Stimulated activated CD4-positive, alpha-beta T cell treated with anti-CD3 and anti-CD28 coated beads, Interleukin-1b, Interleukin-23, amount 100 ng/mL, for 48 hours (primary cell): Measurements from ENCODE around the gene AP2B1.
"Not testable (repeated sequence)": the region's sequence is repeated elsewhere in the genome, so short reads cannot be mapped to it uniquely, and the experiment has no call there.

Experiments
- DNase-seq: peaks from one replicate; pipeline ENCODE4 v3.0.0-alpha.2; 2020

Gene AP2B1

DNA sequence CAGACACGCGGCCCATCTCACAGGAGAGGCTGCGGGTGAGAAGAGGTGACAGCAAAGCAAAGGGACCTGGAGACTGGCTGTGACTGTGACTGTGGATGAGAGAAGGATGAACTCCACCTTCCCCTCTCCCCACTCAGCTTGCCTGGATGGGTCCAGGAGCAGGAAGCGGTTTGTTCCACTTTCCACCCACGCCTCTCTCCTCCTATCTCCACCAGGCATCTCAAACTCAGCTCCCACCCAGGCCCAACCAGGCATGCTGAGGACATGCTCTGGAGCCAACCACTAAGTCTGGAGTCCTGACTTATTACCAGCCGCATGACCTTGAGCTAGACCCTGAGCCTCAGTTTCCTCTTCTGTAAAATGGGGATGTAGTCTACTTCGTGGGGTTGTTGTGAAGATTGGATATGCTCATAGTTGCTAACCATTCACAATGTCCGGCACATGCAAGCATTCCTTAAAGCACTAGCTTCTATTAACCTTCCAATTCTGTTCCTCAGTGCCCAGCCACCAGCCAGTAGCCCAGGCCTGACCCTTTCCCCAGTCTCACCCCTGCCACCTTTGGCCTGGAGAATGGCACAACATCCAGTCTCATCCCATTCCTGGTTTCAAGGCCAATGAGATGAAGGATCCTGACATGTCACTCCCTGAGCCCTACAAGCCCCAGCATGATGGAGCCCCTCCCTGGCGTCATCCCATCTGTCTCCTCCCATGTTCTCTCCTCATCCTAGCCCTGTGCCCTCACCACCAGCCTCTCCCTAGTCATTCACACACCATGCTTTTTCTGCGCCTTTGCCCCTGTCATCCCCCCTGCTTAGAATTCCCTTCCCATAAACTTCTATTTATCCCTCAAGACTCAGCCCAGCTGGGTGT lies 163.6 kb downstream of the AP2B1 start:
- no peak for DNase-seq

DNA sequence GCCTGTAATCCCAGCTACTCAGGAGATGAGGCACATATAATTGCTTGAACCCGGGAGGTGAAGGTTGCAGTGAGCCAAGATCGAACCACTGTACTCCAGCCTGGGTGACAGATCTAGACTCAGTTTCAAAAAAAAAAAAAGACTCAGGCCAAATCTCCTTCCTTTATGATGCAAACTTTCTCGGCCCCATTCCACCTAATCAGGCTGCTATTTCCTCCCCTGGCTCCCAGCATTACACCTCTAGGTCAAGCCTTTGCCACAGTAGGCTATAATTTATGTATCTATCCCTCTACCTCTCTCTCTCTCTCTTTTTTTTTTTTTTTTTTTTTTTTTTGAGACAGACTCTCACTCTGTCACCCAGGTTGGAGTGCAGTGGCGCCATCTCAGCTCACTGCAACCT lies 164.4 kb downstream of the AP2B1 start:
- not testable (repeated sequence) for DNase-seq

DNA sequence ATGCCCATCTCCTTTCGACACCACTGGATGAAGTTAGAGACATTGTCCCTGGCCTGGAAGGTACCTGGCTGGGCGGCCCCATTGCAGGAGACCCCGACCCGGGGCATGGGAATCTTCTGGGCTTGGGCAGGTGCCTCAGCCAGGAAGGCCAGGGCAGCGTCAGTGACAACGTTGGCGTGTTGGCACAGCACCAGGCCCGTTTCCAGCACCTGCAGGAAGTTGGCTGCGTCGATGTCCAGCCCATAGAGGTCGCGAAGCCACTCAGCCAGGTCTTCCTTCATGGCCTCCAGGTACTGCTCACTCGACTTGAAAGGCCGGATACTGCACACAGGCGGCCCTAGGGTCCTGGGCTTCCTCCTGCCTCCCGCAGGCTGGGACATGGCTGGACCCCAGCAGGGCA lies 165.3 kb downstream of the AP2B1 start:
- no peak for DNase-seq

DNA sequence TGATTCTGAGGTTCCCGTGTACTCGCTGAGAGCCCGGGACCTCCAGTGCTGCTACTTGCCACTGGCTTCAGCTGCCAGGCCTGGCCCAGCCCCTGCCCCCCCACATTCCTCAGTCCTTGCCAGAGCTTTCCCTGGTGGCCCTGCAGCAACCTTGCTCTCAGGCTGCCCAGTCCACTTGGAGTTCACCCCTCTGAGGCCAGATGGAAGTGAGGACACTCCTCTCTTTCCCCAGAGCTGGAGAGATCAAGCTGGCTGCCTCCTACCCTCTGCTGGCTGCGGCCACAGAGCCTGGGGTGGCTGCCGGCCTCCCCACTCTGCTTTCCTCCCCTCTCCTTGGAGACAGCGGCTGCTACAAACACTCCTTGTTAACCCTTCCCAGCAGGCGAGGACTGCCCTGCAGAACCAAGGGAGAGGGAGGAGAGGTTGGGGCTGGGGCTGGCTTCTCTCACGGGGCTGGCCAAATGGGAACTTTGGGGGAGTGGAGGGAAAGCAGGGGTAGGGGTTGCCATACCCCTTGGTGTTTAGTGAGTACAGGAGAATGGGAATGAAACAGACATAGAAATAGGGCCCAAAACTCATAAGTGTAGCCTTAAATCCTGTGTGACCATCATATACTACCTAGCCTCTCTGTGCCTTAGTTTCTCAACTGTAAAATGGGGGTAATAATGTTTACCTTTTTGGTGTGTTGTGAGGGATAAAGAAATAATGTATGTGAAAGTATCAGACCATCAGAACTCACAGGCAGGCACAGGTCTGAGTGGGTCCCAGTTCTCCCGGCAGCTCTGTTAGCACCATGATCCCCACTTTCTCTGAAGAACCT lies 166.0 kb downstream of the AP2B1 start, which contains the start of gene GAS2L2:
Gene GAS2L2, minus strand, starts transcription at position 295 of the 820 bp plus-strand sequence. CDS start 389 bp downstream, outside the sequence.
- DNase-seq, result no peak

DNA sequence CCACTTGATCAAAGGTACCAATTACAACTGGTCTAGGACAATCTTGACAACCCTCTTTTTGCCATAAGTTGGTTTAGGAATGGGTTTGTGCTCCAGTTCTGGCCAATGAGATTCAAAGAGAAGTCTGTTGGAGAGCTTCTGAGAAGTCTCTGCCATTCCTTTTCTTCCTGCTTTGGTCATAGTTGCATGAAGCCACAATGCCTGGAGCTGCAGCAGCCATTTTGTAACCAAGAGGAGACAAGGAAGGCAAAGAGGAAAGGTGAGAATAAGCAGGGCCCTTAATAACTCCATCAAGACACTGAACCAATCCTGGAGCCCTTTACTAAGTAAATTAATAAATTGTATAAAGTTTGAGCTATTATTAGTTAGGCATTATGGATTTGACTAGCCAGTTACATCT lies 170.1 kb downstream of the AP2B1 start:
- DNase-seq, result no peak

DNA sequence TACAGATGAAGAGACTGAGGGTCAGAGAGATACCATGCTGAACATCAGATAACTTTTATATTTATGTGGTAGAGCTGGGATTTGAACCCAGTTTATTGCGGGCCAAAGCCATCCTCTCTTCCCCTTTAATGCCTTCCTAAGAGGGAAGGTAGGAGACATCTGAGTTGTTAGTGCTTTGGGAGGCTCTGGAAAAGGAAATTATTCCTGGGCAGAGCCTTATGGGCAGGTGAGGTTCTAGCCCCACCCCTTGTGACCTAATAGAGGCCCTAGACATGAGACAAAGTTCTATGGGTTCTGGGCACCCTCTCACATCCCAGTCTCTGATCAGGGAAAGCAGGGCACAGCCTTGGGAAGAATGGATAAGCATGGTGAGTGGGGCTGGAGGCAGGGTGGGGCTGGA lies 173.5 kb downstream of the AP2B1 start, which contains the start of gene C17orf50:
Gene C17orf50, plus strand, starts transcription at position 301 of the 400 bp plus-strand sequence. Its CDS starts 55 bp downstream, at position 356.
- DNase-seq, result no peak

DNA sequence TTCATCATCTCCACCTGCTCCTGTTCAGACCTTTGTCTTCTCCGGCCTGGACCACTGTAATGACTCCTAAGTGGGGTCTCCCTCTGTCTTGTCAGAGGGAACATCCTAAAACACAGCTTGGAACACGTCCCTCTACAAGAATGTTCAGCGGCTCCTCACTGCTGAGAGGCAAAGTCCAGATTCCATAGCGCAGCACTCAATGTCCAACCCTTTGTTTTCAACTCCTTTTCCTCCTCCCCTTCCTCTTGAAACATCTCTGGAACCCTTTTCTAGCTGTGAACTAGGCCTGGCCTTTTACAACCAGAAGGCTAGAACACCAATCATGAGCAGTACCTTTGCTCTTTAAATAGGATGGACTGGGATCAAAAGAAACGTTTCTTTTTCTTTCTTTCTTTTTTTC lies 174.5 kb downstream of the AP2B1 start:
- no peak for DNase-seq

DNA sequence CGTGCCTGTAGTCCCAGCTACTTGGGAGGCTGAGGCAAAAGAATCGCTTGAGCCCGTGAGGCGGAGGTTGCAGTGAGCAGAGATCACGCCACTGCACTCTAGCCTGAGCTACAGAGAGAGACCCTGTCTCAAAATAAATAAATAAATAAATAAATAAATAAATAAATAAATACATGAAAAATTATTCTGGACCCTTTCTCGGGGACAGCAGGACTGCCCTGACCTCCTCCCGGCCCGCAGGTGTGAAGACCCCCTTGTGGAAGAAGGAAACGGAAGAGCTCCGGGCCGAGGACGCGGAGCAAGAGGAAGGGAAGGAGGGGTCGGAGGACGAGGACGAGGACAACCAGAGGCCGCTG lies 176.6 kb downstream of the AP2B1 start:
- DNase-seq, result no peak

DNA sequence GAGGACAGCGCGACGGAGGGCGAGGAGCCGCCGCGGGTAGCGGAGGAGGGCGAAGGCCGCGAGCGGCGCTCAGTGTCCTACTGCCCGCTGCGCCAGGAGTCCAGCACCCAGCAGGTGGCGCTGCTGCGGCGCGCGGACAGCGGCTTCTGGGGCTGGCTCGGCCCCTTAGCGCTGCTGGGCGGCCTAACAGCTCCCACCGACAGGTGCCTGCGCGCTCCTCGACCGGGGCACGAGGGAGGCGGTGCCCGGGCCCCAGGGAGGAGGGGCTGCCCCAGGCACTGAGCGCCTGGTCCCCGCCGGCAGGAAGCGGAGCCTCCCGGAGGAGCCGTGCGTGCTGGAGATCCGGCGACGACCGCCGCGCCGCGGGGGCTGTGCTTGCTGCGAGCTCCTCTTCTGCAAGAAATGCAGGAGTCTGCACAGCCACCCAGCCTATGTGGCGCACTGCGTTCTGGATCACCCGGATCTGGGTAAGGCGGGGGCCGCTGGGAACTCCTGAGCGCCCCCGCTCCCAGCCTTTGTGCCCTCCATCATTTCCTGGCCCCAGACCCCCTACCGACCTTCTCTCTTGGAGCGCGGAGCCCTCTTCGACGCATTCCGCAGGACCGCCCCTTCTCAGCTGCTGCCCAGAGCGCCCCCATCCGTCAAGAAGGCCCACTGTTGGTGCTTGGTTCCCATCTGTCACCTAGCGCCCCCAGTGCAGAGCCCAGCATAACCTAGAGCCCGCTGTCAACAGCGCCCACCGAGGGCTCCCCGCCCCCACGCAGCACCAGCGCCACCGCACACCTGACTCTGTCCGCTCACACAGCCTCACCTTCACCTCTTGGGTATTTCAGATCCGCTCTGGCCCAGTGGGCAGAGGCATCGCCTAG lies 177.2 kb downstream of the AP2B1 start:
- peak; percentile 88 for DNase-seq

DNA sequence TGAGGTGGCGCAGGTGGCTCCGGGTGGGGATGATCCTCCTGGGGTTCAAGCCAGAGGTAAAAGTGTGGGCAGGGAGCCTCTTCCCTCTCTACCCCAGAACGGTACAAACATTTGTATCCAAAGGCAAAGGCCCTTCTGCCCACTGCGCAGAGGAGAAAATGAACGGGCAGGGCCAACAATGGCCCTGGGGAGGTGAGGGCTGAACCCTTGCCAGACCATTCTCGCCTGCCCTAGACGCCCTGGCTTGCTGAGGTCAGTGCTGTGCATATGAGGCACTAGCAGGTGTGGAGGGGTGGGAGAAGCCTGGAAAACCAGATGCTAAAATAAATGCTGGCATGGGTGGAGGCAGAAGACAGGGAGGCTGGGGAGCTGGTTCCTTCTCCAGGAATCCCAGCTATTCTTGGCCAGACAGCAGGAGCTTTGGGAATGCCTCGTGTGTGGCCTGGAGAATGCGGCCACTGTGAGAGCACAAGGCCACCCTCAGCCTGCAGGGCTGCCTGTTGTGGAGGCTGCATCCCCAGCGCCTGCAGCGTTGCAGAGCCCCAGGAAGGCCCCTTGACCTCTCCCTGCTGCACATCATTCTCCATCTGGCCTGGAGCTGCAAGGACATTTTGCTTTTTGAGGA lies 178.1 kb downstream of the AP2B1 start:
- DNase-seq, result no peak

DNA sequence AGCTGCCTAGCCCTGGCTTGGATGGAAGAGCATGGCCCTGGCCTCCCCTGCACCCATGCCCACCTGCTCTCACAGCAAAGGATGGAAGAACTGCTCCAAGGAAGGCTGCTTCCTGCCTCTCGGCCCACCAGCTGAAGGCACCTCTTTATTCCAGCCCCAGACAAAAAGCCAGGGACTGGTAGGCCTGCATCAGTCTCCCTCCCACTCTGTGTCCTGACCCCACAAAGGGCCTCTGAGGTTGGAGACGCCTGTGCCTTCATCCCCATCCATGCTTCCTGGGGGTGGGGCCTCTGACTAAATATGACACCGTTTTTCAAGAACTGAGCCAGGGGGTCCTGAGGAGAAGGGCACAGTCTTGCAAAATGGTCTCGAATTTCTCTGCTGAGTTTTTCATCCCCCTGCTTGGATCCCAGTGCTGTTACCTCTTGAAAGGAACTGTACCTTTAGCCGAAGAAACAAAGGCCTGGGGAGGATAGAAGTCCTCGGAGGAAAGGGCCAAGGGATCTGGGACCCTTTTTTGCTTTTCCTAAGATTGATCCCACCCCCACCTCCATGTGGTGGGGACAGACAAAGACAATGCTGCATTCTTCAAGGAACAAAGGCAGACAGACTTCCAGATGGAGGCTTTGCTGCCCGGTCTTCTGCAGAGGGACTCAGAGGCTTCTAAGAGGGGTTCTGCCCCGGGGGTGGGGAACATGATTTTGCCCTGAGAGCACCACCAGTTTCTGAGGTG lies 178.8 kb downstream of the AP2B1 start:
- DNase-seq, result no peak

DNA sequence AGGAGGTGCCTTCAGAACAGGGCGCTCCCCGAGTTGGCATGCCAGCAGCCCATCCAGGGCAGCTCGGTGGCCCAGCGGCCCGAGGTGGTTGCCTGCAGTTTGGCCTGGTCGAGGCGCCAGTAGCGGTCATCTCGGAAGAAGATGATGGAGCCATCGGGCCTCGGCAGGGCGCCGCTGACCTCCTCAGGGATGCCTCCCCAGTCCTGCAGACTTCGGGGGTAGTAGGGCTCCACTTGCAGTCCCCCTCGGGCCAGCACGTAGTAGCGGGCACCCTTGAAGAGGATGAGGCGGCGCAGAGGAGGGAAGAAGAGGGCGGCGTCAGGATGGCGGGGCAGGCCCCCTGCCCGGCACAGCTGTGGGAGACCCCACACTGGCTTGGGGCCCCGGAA lies 179.4 kb downstream of the AP2B1 start:
- no peak for DNase-seq

DNA sequence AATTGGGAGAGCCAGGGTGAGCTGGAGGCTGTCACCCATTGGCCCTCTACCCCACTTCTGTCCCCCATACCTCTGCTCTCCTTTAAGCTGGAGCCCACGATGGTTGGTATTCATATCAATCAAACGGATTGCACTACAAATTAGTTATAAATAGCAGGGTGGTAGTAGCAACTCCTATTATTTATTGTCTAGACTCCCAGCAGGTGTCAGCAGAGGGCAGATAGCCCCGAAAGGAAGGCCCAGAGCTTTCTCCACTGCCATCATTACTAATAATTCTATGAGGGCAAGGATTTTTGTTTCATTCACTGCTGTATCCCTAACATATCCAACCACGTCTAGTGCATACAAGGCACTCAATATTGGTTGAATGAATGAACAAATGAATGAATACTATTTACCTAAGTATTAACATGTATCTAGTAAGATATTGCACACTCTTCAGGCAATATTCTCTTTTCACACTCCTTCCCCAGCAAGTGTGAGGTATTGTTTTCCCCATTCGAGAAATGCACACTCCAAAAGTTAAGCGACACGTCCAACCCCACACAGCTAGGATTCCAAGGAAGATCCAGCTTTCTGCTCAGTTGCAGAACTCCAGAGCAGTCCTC lies 179.9 kb downstream of the AP2B1 start:
- DNase-seq, result no peak

DNA sequence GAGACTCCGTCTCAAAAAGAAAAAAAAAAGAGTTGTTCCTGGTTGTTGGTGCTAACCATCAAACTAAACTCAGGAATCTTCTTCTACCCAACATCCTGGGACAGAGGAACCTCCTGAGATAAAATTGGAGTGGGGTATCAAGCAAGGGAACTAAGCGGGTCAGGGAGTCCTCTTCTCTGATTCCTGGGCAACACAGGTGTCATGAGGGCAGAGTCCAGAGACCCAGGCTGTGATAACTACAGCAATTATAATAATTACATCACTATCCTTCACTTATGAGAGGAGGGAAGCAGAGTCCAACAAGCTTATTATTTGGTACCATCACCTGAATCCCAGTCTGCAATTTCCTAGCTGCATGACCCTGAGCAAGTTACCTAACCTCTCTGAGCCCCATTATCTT lies 181.7 kb downstream of the AP2B1 start:
- DNase-seq, result no peak

DNA sequence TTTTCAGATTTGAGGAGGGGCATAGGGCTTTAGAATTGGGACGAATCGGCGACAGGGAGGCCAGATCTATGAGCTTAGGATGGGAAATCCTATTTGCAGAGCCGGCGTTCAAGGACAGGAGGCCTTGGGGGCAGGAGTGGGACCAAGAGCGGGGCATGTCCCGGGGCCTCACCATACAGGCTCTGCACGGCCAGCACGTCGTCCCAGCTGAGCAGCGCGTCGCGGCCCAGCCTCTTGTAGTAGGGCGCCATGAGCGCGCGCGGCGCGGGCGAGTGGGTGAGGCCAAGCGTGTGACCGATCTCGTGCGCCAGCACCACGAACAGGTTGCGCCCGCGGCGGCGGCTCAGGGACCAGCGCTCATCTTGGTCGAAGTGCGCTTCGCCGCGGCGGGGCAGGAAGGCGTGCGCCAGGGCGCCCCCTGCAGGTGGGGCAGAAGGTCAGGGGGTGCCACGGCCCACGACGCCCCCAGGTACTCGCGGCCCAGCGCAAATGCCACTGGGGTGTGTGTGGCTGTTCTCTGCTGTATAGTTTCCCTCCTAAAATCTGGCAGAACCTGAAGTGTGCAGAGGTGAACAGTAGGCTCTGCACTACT lies 182.9 kb downstream of the AP2B1 start:
- DNase-seq, result no peak

DNA sequence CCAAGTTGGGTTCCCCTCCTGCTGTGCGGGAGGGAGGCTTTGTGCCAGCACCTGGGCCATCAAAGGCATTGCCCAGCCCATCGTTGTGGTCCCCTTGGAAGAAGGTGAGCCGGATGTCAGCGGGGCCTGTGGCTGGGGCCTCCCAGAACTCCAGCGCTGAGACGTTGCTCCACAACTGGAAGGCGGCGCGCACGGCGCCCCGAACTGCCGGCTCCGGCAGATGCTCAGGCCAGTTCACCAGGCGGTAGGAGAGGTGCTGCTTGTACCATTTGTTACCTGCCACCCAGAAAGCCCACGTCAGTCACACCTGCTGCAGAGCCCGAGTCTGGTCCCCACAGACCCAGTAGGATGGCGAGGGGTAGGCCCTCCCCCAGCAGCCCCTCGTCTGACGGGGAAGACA lies 186.0 kb downstream of the AP2B1 start:
- no peak for DNase-seq

DNA sequence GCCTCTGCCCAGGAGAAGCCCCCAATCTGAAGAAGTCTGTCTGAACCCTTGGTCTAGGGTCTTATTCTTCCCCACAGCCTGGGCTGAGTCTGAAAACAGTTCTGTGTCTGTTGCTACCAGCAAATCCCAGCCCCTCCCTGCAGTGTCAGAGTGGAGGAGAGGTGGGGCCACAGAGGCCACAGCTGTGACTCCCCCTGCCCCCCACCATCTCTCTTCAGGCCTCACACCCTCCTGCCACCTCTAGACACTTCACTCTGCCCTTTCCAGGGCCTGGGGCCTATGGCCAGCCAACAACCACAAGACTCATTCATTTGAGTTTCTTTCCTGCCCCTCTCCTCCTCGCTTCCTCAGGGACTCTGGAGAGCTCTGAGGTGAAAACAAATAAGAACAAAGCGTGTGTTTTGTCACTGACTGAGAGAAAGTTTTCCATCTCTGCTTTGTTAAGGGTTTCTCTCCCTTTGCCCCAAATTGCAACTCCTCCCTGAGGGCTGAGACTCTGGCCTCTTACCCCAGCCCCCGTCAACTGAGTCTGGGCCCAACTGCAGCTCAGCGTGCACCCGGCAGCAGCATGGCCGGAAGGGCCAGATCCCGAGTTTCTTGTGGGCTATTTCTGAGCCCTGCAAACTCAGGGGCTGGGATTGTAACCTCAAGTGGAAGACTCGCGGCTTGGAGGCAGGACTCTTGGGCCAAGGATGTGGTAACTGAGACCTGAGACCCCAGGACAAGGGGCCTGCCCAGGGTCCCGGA lies 186.7 kb downstream of the AP2B1 start:
- DNase-seq, result no peak

DNA sequence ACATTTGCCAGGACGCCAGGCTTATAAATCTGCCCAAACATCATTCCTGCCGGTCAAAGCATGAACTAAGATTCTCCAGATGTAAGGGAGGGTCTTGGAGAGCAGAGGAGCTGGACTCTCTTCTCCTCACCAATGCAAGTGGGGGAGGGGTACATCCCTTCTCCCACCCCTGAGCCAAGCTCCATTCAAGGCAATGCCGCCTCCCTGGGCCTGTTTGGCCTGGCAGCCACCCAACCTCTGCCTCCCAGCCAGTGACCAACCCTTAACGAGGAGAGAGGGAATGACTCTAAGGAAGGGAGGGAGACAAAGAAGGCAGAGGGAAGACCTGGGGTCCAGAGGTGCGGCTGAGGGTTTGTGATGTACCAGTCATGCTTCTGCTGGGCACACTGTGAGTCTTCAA lies 187.4 kb downstream of the AP2B1 start:
- DNase-seq, result no peak

DNA sequence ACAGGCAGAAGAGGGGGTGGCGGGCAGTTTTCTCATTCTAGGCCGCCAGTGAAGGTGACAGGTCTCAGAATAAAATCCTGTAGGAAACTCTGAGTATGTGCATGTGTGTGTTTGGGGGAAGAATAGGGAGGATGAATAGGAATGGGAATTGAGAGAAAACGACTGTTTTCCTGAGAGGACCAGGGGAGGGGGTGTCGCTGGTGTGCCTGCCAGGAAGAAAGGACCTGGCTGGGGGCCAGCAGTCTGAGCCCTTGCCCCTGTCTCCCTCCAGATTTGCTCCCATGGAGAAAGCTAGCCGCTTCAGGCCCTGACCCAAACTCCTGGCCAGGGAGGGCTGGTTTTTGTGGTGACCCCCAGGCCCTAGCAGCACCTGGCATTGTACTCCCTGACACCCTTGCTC lies 187.9 kb downstream of the AP2B1 start:
- DNase-seq, result no peak

DNA sequence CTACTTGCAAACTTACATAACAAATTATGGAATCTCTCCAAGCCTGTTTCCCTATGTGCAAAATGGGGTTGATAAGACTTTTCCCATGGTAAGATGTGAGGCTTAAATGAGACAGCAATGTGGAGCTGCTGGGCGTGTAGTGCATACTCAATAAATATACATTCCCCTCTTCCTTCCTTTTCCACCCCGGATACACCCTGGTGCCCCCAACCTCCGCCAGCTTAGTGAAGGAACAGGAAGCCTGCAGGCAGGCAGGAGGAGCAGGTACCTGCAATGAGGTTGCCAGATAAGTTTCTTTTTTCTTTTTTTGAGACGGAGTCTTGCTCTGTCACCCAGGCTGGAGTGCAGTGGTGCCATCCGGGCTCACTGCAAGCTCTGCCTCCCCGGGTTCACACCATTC lies 188.5 kb downstream of the AP2B1 start:
- DNase-seq, result no peak
